Measurements from ENCODE around the gene PBX1.

PBX1 gene

DNA sequence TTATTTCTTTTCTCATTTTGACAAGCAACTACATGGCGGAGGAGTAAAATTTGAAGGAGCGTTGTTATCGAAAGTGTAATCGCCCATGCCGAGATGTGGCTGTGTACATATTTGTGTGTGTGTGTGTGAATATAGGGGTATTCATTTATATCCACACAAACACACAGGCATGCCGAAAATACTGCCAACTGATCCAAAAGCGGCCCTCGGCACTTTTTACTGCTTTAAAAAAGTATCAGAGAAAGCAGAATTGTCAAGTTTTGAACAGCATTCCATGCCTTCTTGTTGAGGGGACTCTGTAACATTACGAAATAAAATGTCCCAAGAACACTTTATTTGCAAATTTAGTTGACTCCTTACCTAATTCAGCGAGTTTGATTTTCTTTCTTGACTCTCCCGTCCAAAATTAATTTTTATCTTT lies 1.1 kb downstream of the PBX1 start:
- no peak for DNase-seq (ENCODE audit: extremely low read depth, low read depth)
- H3K4me3 ChIP-seq (replicated peaks; ENCODE audit: low read depth, low read length), result peak overlapping the region; percentile 91
- TF ChIP-seq, protein P1, sequence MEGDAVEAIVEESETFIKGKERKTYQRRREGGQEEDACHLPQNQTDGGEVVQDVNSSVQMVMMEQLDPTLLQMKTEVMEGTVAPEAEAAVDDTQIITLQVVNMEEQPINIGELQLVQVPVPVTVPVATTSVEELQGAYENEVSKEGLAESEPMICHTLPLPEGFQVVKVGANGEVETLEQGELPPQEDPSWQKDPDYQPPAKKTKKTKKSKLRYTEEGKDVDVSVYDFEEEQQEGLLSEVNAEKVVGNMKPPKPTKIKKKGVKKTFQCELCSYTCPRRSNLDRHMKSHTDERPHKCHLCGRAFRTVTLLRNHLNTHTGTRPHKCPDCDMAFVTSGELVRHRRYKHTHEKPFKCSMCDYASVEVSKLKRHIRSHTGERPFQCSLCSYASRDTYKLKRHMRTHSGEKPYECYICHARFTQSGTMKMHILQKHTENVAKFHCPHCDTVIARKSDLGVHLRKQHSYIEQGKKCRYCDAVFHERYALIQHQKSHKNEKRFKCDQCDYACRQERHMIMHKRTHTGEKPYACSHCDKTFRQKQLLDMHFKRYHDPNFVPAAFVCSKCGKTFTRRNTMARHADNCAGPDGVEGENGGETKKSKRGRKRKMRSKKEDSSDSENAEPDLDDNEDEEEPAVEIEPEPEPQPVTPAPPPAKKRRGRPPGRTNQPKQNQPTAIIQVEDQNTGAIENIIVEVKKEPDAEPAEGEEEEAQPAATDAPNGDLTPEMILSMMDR (IDR thresholded peaks at IDR 0.05; ENCODE audit: low read depth, low read length, missing control alignments), result no peak

DNA sequence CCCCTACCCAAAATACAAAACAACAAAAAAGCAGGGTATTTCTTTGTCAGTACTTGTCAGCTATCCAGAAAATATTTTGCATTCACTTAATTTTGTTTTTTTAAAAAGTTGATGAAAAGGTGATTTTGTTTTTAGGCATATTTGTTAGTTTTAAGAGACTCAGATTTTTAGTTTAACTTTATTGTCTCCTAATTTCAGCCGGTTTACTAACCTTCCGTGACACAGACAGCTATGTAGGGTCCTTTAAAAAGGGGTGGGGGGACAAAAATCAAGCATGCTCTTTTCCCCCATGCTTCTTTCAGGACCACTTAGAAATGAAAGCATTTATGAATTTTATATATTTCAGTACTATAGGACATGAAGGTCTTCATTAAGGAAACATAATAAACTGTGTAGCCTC lies 1.6 kb downstream of the PBX1 start:
- peak overlapping the region; percentile 91 for H3K4me3 ChIP-seq (replicated peaks; ENCODE audit: low read depth, low read length)
- TF ChIP-seq, protein P1 (IDR thresholded peaks at IDR 0.05; ENCODE audit: low read depth, low read length, missing control alignments), result no peak
- DNase-seq (ENCODE audit: extremely low read depth, low read depth), result no peak

DNA sequence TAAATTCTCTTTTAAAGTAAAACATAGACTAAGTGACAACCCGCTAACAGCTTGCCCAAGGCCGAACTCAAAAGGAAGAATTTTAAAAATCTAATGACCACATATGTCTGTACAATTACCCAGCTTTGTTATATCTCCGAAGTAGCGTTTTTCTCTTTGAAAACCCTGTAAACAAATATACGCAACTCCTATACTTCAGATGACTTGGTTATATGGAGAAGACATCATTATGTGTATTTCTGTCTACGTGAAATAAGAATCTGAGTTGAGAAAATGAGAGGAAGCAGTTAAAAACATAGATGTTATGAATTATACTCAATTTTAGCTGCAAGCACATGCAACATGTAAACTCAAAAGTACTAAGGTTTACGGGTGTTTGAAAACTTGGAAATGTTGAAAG lies 2.0 kb downstream of the PBX1 start:
- DNase-seq (ENCODE audit: extremely low read depth, low read depth), result no peak
- TF ChIP-seq, protein P1 (IDR thresholded peaks at IDR 0.05; ENCODE audit: low read depth, low read length, missing control alignments), result no peak
- H3K4me3 ChIP-seq (replicated peaks; ENCODE audit: low read depth, low read length), result peak overlapping the region; percentile 91

DNA sequence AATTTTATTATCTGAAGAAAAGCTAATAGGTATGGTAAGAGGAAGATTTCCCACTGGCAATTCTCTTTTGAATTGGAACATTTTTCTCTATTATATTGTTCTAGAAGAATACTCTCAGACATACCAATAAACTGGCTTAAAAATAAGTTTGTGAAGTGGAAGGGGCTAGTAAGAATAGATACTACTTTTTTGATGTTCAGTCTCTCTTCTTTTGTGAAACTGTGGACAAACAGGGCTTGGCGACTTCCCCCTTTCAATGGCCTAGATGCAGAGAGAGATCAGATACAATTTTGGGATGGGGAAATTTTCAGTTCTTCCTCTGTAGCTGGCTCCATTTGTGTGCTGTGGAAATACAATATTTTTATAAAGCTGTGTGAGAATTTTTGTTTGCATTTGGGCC lies 2.5 kb downstream of the PBX1 start:
- no peak for DNase-seq (ENCODE audit: extremely low read depth, low read depth)
- TF ChIP-seq, protein P1 (IDR thresholded peaks at IDR 0.05; ENCODE audit: low read depth, low read length, missing control alignments), result no peak
- H3K4me3 ChIP-seq (replicated peaks; ENCODE audit: low read depth, low read length), result peak overlapping the region; percentile 91

DNA sequence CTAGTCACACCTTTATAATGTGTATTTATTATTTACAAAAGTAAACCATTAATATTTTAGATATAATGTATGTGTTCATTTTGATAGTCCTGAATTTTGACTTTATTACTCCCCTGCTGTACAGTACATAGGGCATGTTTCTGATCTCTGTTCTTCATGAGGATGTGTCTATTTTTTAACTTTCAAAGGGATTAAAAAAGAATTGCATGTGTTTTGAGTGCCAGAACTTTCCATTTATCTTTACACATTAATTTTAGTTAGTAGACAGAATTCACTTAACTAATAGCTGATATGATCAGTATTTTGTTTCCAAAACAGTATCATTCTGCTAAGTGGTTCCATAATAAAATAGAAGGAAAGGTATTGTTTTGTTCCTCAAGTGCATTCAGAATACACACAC lies 3.1 kb downstream of the PBX1 start:
- peak overlapping the region; percentile 91 for H3K4me3 ChIP-seq (replicated peaks; ENCODE audit: low read depth, low read length)
- TF ChIP-seq, protein P1 (IDR thresholded peaks at IDR 0.05; ENCODE audit: low read depth, low read length, missing control alignments), result no peak
- DNase-seq (ENCODE audit: extremely low read depth, low read depth), result no peak

DNA sequence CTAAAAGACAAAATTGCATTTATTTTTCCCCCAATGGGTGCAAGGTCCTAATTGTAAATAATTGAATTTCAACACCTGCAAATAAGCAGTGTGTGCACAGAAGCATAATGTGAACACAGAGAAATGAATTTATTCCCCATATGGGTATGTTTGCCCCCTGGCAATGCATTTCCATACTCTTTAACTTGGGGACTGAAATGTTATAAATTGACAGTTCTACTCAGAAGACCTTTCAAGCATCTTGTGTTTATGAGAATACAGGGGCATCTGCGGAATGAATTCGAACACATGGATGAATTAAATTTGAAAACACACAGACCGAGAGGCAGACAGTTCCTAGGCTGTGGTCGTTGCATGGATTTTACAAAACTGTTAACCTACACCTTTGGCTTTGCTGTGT lies 3.5 kb downstream of the PBX1 start:
- TF ChIP-seq, protein P1 (IDR thresholded peaks at IDR 0.05; ENCODE audit: low read depth, low read length, missing control alignments), result no peak
- no peak for DNase-seq (ENCODE audit: extremely low read depth, low read depth)
- peak overlapping the region; percentile 91 for H3K4me3 ChIP-seq (replicated peaks; ENCODE audit: low read depth, low read length)

DNA sequence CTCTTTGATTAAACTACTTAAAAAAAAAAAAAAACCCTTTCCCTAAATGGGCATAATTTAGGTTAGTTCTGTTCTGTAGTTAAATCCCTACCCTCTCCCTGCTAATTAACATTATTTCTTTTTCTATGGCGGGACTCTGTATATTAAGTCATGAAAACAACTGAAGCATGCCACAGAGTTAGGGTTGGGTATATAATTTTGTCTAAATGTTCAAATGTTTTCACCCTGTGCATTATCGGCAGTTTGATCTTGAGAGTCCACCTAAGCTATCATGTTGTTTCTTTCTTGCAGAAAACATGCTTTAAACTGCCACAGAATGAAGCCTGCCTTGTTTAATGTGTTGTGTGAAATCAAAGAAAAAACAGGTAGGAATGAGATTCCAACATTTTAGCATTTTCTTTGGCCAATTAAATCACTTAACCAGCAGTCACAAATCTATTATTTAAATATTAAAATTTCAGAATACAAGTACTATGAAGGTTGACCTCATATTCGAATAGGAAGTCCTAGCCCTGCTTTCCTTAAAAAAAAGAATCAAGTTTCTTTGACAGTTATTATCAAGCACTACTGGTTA lies 4.0 kb downstream of the PBX1 start:
- DNase-seq (ENCODE audit: extremely low read depth, low read depth), result no peak
- H3K4me3 ChIP-seq (replicated peaks; ENCODE audit: low read depth, low read length), result peak overlapping the region; percentile 91
- TF ChIP-seq, protein P1 (IDR thresholded peaks at IDR 0.05; ENCODE audit: low read depth, low read length, missing control alignments), result no peak

Measured in HFF-Myc (cell line).